Ishikawa (cell line): ENCODE results near the gene TUBA4A.

Experiments used
- CEBPB ChIP-seq: IDR thresholded peaks from 2 replicates; pipeline ENCODE4 v1.6.1; 2012
- CREB1 ChIP-seq: IDR thresholded peaks from 2 replicates; pipeline ENCODE4 v1.6.1; 2012; ENCODE audit warnings: low read depth
- EGR1 ChIP-seq: IDR thresholded peaks from 2 replicates; pipeline ENCODE4 v1.6.1; 2012
- EP300 ChIP-seq: IDR thresholded peaks from 2 replicates; pipeline ENCODE4 v1.6.1; 2012; ENCODE audit warnings: borderline replicate concordance
- FOXM1 ChIP-seq: IDR thresholded peaks from 2 replicates; pipeline ENCODE4 v1.6.1; 2012; ENCODE audit warnings: low read depth, borderline replicate concordance
- NFIC ChIP-seq: IDR thresholded peaks from 2 replicates; pipeline ENCODE4 v1.6.1; 2012
- RAD21 ChIP-seq: IDR thresholded peaks from 2 replicates; pipeline ENCODE4 v1.6.1; 2012; ENCODE audit warnings: low read depth
- TAF1 ChIP-seq: IDR thresholded peaks from 2 replicates; pipeline ENCODE4 v1.6.1; 2012; ENCODE audit warnings: low read depth, mild to moderate bottlenecking
- TCF12 ChIP-seq: IDR thresholded peaks from 2 replicates; pipeline ENCODE4 v1.6.1; 2012; ENCODE audit warnings: low read depth
- TEAD4 ChIP-seq: IDR thresholded peaks from 2 replicates; pipeline ENCODE4 v1.6.1; 2012
- YY1 ChIP-seq: IDR thresholded peaks from 2 replicates; pipeline ENCODE4 v1.6.1; 2012; ENCODE audit warnings: low read depth
- ZBTB7A ChIP-seq: IDR thresholded peaks from 2 replicates; pipeline ENCODE4 v1.6.1; 2012; ENCODE audit warnings: low read depth
- TF ChIP-seq, protein P1 (sequence below): IDR thresholded peaks from 2 replicates; pipeline ENCODE4 v1.6.1; 2012
- TF ChIP-seq, protein P2 (sequence below): IDR thresholded peaks from 2 replicates; pipeline ENCODE4 v1.6.1; 2012
- TF ChIP-seq, protein P3 (sequence below): IDR thresholded peaks from 2 replicates; pipeline ENCODE4 v1.6.1; 2012; ENCODE audit warnings: low read depth, mild to moderate bottlenecking

TUBA4A gene

DNA sequence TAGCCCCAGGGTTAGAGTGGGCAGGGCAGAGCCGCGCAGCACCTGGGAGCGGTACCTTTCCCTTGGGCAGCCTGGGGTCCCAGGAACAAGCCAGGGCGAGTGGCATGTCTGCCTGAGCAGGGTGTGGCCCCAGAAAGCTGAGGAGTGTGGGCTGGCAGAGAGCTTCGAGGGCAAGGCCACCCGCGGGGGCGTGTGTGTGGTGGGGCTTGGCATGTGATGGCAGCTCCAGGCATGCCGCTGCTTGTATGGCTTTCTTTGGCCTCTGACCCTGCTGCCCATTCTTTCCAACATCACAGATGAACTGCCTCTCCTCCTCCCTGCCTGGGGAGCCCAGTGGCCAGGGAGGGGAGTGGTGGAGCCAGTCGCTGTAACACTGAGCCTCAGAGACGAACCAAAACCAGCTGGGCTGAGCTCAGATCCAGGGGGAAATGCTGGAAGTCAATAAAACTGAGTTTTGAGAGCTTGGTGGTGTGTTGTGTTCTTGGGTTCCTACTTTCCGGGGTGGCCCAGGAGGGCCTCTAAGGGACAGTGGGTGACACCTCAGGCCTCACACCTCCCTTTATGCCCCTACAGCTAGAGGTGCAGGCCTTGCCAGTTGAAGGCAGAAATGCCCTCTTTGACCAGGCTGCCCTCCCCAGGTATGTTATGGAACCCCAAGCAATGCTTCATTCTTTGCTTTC is 32.9 kb upstream of the TUBA4A start:
- TF ChIP-seq NFIC (no peak), ZBTB7A (no peak), YY1 (no peak), TAF1 (no peak), RAD21 (no peak), CEBPB (no peak), CREB1 (no peak)
- TF ChIP-seq, protein P1, sequence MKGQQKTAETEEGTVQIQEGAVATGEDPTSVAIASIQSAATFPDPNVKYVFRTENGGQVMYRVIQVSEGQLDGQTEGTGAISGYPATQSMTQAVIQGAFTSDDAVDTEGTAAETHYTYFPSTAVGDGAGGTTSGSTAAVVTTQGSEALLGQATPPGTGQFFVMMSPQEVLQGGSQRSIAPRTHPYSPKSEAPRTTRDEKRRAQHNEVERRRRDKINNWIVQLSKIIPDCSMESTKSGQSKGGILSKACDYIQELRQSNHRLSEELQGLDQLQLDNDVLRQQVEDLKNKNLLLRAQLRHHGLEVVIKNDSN, result no peak
- TF ChIP-seq, protein P2, sequence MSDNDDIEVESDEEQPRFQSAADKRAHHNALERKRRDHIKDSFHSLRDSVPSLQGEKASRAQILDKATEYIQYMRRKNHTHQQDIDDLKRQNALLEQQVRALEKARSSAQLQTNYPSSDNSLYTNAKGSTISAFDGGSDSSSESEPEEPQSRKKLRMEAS, result no peak

DNA sequence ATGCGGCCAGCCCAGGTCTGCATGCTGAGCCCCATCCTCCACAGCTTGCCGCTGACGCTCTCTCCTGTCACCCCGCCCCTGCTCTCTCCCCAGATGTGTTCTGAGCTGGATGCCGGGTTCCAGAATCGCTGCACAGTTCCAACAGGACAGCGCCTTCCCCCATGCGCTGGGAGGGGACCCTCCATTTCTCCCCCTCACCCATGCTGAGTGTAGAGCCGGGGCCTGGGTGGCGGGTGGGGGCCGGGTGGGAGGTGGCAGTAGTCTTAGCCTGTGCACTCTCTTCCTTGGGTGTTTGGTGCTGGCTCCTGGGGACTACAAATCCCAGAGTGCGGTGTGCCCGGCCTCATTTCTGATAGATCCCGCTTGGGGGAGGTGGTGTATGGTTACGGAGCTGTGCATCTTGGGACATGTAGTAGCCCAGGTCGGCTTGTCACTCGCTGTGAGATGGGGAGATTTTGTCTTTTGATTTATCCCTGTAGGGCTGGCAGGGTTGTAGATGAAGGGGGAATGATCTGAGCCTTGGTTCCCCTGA is 32.2 kb upstream of the TUBA4A start:
- TF ChIP-seq RAD21 (no peak), CREB1 (no peak), CEBPB (no peak), NFIC (no peak), TCF12 (no peak), ZBTB7A (no peak), TEAD4 (no peak), EP300 (no peak), TAF1 (no peak)
- TF ChIP-seq, protein P1, result no peak

DNA sequence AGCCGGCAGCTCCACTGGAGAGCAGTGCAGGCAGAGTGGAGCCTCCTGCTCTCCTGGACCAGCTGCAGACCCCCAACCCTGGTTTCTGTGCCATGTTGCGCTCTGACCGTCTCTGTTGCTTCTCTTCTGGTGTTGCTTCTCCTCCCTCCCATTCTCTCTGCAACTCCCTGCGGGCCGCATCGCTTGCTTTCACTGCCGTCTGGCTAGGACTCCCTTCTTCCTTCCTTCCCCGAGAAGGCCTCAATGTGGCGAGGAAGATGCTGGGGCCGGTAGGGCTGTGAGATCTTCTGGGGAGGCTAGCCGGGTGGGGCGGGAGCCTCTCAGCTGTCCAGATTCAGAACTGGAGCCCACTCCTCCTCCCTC is 31.6 kb upstream of the TUBA4A start:
- TF ChIP-seq ZBTB7A, result no peak
- no peak for TF ChIP-seq TAF1
- TF ChIP-seq CREB1, result no peak
- TF ChIP-seq NFIC, result no peak
- TF ChIP-seq, protein P1, result no peak
- no peak for TF ChIP-seq CEBPB
- TF ChIP-seq, protein P3, sequence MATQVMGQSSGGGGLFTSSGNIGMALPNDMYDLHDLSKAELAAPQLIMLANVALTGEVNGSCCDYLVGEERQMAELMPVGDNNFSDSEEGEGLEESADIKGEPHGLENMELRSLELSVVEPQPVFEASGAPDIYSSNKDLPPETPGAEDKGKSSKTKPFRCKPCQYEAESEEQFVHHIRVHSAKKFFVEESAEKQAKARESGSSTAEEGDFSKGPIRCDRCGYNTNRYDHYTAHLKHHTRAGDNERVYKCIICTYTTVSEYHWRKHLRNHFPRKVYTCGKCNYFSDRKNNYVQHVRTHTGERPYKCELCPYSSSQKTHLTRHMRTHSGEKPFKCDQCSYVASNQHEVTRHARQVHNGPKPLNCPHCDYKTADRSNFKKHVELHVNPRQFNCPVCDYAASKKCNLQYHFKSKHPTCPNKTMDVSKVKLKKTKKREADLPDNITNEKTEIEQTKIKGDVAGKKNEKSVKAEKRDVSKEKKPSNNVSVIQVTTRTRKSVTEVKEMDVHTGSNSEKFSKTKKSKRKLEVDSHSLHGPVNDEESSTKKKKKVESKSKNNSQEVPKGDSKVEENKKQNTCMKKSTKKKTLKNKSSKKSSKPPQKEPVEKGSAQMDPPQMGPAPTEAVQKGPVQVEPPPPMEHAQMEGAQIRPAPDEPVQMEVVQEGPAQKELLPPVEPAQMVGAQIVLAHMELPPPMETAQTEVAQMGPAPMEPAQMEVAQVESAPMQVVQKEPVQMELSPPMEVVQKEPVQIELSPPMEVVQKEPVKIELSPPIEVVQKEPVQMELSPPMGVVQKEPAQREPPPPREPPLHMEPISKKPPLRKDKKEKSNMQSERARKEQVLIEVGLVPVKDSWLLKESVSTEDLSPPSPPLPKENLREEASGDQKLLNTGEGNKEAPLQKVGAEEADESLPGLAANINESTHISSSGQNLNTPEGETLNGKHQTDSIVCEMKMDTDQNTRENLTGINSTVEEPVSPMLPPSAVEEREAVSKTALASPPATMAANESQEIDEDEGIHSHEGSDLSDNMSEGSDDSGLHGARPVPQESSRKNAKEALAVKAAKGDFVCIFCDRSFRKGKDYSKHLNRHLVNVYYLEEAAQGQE, result no peak
- no peak for TF ChIP-seq EGR1
- TF ChIP-seq EP300, result no peak
- TF ChIP-seq YY1, result no peak
- no peak for TF ChIP-seq TEAD4
- TF ChIP-seq, protein P2, result no peak
- no peak for TF ChIP-seq RAD21
- no peak for TF ChIP-seq TCF12

DNA sequence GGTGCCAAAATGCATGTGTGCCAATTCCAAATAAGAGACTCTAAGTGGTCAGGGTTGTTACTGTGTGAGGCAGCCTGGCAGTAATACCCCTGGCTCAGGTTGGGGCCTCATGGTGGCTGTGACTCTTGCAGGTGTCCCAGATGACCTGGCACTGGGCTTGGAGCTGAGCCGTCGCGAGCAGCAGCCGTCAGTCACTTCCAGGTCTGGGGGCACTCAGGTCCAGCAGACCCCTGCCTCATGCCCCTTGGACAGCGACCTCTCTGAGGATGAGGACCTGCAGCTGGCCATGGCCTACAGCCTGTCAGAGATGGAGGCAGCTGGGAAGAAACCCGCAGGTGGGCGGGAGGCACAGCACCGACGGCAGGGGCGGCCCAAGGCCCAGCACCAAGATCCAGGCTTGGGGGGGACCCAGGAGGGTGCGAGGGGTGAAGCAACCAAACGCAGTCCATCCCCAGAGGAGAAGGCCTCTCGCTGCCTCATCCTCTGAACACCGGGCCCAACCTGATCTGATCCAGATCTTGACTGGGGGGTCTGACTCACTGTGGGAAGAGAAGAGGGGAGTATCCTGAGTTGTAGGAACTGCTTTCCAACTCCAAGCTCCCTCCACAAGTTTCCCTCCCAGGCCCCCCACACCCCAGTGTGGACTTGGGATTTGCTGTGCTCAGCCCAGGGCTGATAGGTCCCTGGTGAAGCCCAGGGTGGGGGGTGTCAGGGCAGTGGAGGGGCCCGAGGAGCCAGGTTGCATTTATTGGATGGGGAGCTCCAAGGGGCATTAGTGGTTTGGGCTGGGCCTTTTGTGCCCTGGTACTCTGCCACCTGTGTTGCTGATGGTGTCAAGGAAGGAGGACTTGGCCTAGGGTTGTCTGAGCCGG is 31.0 kb upstream of the TUBA4A start:
- TF ChIP-seq CEBPB, result no peak
- TF ChIP-seq TEAD4, result no peak

DNA sequence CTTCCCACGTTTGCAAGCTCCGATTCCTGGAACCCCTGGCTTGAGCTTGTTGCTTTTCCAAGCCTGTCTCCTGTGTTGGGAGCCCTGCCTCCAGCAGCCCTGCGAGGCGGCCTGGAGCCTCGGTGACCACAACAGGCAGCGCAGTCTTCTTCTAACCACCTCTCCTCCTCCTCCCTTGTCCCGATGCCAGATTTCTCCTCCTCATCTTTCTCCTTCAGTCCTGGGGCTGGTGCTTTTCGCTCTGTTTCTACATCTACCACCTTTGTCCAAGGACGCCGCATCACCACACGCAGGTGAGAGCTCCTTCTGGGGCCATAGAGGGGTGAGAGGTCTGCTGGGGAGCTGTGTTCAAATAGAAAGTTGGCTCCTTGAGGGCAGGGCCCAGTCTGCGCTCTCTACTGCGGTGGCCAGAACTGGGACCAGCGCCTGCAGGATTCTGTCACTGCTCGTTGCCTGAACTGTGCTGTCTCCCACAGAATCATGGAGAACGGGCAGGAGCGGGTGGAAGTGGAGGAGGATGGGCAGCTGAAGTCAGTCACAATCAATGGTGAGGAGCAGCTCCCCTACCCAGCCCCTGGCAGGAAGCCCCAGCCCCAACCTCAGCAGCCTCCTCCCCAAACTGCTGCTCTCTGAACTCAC is 29.3 kb upstream of the TUBA4A start:
- no peak for TF ChIP-seq CREB1
- no peak for TF ChIP-seq TEAD4
- TF ChIP-seq, protein P3, result no peak
- no peak for TF ChIP-seq EGR1
- no peak for TF ChIP-seq YY1
- TF ChIP-seq TCF12, result no peak
- TF ChIP-seq EP300, result no peak
- TF ChIP-seq CEBPB, result no peak
- TF ChIP-seq, protein P2, result no peak
- no peak for TF ChIP-seq FOXM1
- no peak for TF ChIP-seq TAF1
- TF ChIP-seq, protein P1, result no peak
- no peak for TF ChIP-seq NFIC
- no peak for TF ChIP-seq RAD21
- no peak for TF ChIP-seq ZBTB7A
